ENCODE measurements around the gene OXER1.
"Not testable (repeated sequence)": the region's sequence is repeated elsewhere in the genome, so short reads cannot be mapped to it uniquely, and the experiment has no call there.

The OXER1 gene

GRCh38 chr2:42733852-42734251 lies 30.1 kb downstream of the OXER1 start:
- TF ChIP-seq CTCF (IDR thresholded peaks at IDR 0.05; ENCODE audit: low read depth, low read length, poor library complexity, severe bottlenecking) (no peak), EZH2phosphoT487 (IDR thresholded peaks at IDR 0.05; ENCODE audit: borderline replicate concordance, low read length) (no peak)
- H3K27ac ChIP-seq (ENCODE audit: low read depth, low read length) = no peak overlapping the region
- peaks cover 25% of the 10 kb centered on the region for H3K36me3 ChIP-seq (ENCODE audit: control insufficient read depth, low read length)
- no peaks in the 10 kb centered on the region for H3K4me1 ChIP-seq (ENCODE audit: control insufficient read depth, low read length)
- H3K9me3 ChIP-seq (ENCODE audit: control insufficient read depth, insufficient read depth, low read length) = peaks cover 19% of the 10 kb centered on the region
- H3K4me3 ChIP-seq (ENCODE audit: low read length) = no peak overlapping the region
- no peaks in the 10 kb centered on the region for H3K9me2 ChIP-seq (replicated peaks; ENCODE audit: control insufficient read depth, low read length)
- H3K79me2 ChIP-seq (ENCODE audit: control insufficient read depth, low read length) = no peaks in the 10 kb centered on the region
- no peak overlapping the region for H3K4me2 ChIP-seq (ENCODE audit: low read length)
- H4K20me1 ChIP-seq (ENCODE audit: control insufficient read depth, insufficient read depth, low read depth, low read length) = no peaks in the 10 kb centered on the region
- H3K27me3 ChIP-seq (ENCODE audit: control insufficient read depth, low read length) = no peaks in the 10 kb centered on the region
- no peaks in the 10 kb centered on the region for H3F3A ChIP-seq (ENCODE audit: control insufficient read depth, insufficient read depth)

GRCh38 chr2:42731316-42731715 lies 32.6 kb downstream of the OXER1 start:
- H3K4me2 ChIP-seq (ENCODE audit: low read length); H3K27me3 ChIP-seq (ENCODE audit: control insufficient read depth, low read length); H3K79me2 ChIP-seq (ENCODE audit: control insufficient read depth, low read length); H4K20me1 ChIP-seq (ENCODE audit: control insufficient read depth, insufficient read depth, low read depth, low read length); H3K9me2 ChIP-seq (replicated peaks; ENCODE audit: control insufficient read depth, low read length); H3F3A ChIP-seq (ENCODE audit: control insufficient read depth, insufficient read depth); H3K4me3 ChIP-seq (ENCODE audit: low read length); H3K27ac ChIP-seq (ENCODE audit: low read depth, low read length); H3K4me1 ChIP-seq (ENCODE audit: control insufficient read depth, low read length): not testable (repeated sequence)
- Histone ChIP-seq H3K9me3 (ENCODE audit: control insufficient read depth, insufficient read depth, low read length) (peaks cover 10% of the 10 kb centered on the region), H3K36me3 (ENCODE audit: control insufficient read depth, low read length) (peaks cover 11% of the 10 kb centered on the region; the same call in 1 of the 2 replicates)

- peaks cover 6% of the 10 kb centered on the region for H3K9me3 ChIP-seq (ENCODE audit: control insufficient read depth, insufficient read depth, low read length)
- H3F3A ChIP-seq (ENCODE audit: control insufficient read depth, insufficient read depth) = no peaks in the 10 kb centered on the region
- no peaks in the 10 kb centered on the region for H3K79me2 ChIP-seq (ENCODE audit: control insufficient read depth, low read length)
- H3K4me3 ChIP-seq (ENCODE audit: low read length) = no peak overlapping the region
- no peaks in the 10 kb centered on the region for H3K9me2 ChIP-seq (replicated peaks; ENCODE audit: control insufficient read depth, low read length)
- H3K4me2 ChIP-seq (ENCODE audit: low read length) = no peak overlapping the region
- TF ChIP-seq EZH2phosphoT487 (IDR thresholded peaks at IDR 0.05; ENCODE audit: borderline replicate concordance, low read length) (no peak), CTCF (IDR thresholded peaks at IDR 0.05; ENCODE audit: low read depth, low read length, poor library complexity, severe bottlenecking) (no peak)
- H4K20me1 ChIP-seq (ENCODE audit: control insufficient read depth, insufficient read depth, low read depth, low read length) = no peaks in the 10 kb centered on the region
- no peaks in the 10 kb centered on the region for H3K4me1 ChIP-seq (ENCODE audit: control insufficient read depth, low read length)
- peaks cover 7% of the 10 kb centered on the region; the same call in 1 of the 2 replicates for H3K36me3 ChIP-seq (ENCODE audit: control insufficient read depth, low read length)
- H3K27me3 ChIP-seq (ENCODE audit: control insufficient read depth, low read length) = no peaks in the 10 kb centered on the region
- no peak overlapping the region for H3K27ac ChIP-seq (ENCODE audit: low read depth, low read length)
Measured at GRCh38 chr2:42726680-42727079, 37.3 kb downstream of the OXER1 start.

GRCh38 chr2:42725657-42726056 lies 38.3 kb downstream of the OXER1 start:
- no peak overlapping the region for H3K27ac ChIP-seq (ENCODE audit: low read depth, low read length)
- no peaks in the 10 kb centered on the region for H3K4me1 ChIP-seq (ENCODE audit: control insufficient read depth, low read length)
- TF ChIP-seq EZH2phosphoT487 (IDR thresholded peaks at IDR 0.05; ENCODE audit: borderline replicate concordance, low read length) (no peak), CTCF (IDR thresholded peaks at IDR 0.05; ENCODE audit: low read depth, low read length, poor library complexity, severe bottlenecking) (no peak)
- H3K4me3 ChIP-seq (ENCODE audit: low read length) = no peak overlapping the region
- no peaks in the 10 kb centered on the region for H4K20me1 ChIP-seq (ENCODE audit: control insufficient read depth, insufficient read depth, low read depth, low read length)
- no peaks in the 10 kb centered on the region for H3F3A ChIP-seq (ENCODE audit: control insufficient read depth, insufficient read depth)
- H3K9me3 ChIP-seq (ENCODE audit: control insufficient read depth, insufficient read depth, low read length) = peaks cover 6% of the 10 kb centered on the region
- H3K9me2 ChIP-seq (replicated peaks; ENCODE audit: control insufficient read depth, low read length) = no peaks in the 10 kb centered on the region
- no peaks in the 10 kb centered on the region for H3K79me2 ChIP-seq (ENCODE audit: control insufficient read depth, low read length)
- H3K4me2 ChIP-seq (ENCODE audit: low read length) = no peak overlapping the region
- no peaks in the 10 kb centered on the region for H3K27me3 ChIP-seq (ENCODE audit: control insufficient read depth, low read length)
- peaks cover 7% of the 10 kb centered on the region; the same call in 1 of the 2 replicates for H3K36me3 ChIP-seq (ENCODE audit: control insufficient read depth, low read length)
